Astrocyte (in vitro differentiated cells and primary cell): ENCODE measurements around the gene PLEKHA7.

Experiments used
- EZH2 ChIP-seq: IDR thresholded peaks from 2 replicates; pipeline ENCODE4 v1.6.1; 2012; ENCODE audit warnings: mild to moderate bottlenecking, low read length, inconsistent platforms; ENCODE audit not compliant: insufficient read depth
- TF ChIP-seq, protein P1 (sequence below): IDR thresholded peaks from 2 replicates; pipeline ENCODE4 v1.5.1; 2011; ENCODE audit warnings: low read depth, mild to moderate bottlenecking, inconsistent platforms, low read length, moderate library complexity; ENCODE audit not compliant: insufficient read depth

- TF ChIP-seq, protein P1, sequence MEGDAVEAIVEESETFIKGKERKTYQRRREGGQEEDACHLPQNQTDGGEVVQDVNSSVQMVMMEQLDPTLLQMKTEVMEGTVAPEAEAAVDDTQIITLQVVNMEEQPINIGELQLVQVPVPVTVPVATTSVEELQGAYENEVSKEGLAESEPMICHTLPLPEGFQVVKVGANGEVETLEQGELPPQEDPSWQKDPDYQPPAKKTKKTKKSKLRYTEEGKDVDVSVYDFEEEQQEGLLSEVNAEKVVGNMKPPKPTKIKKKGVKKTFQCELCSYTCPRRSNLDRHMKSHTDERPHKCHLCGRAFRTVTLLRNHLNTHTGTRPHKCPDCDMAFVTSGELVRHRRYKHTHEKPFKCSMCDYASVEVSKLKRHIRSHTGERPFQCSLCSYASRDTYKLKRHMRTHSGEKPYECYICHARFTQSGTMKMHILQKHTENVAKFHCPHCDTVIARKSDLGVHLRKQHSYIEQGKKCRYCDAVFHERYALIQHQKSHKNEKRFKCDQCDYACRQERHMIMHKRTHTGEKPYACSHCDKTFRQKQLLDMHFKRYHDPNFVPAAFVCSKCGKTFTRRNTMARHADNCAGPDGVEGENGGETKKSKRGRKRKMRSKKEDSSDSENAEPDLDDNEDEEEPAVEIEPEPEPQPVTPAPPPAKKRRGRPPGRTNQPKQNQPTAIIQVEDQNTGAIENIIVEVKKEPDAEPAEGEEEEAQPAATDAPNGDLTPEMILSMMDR: no peak
- no peak for TF ChIP-seq EZH2
Observed at GRCh38 chr11:16741473-16741872, 272.7 kb downstream of the PLEKHA7 start.
